ENCODE data around the gene IFT172.
A peak's percentile ranks its signal among the peaks of the same experiment; 100 is the strongest.

IFT172 gene

DNA sequence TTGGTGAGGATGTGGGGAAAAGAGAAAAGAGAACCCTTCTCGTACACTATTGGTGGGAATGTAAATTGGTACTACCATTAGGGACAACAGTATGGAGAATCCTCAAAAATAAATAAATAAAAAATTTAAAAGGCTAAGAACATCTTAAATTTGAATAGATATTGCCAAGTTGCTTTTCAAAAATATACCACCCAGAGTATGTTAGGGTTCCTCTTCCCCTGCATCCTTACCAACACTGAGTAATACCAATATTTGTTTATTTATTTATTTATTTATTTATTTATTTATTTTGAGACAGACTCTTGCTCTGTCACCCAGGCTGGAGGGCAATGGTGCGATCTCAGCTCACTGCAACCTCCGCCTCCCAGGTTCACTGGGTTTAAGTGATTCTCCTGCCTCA lies 66.6 kb downstream of the IFT172 start:
- DNase-seq: no peak

DNA sequence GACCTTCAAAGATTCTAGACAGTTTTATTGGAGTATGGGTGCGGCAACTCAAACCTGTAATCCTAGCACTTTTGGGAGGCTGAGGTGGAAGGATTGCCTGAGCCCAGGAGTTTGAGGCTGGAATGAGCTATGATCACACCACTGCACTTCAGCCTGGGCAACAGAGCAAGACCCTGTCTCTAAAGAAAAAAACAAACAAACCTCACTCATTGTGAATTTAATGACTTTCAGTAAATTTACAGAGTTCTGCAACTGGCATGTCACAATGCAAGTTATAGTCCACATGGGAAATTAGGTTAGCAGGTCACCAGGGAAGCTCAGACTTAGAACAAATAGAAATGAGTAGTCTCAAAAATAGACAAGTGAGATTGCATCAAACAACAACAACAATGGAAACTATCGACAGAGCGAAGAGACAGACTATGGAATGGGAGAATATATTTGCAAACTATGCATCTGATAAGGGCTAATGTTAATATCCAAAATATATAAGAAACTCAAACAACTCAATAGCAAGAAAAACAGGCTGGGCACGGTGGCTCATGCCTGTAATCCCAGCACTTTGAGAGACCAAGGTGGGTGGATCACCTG lies 67.8 kb downstream of the IFT172 start:
- no peak for DNase-seq

DNA sequence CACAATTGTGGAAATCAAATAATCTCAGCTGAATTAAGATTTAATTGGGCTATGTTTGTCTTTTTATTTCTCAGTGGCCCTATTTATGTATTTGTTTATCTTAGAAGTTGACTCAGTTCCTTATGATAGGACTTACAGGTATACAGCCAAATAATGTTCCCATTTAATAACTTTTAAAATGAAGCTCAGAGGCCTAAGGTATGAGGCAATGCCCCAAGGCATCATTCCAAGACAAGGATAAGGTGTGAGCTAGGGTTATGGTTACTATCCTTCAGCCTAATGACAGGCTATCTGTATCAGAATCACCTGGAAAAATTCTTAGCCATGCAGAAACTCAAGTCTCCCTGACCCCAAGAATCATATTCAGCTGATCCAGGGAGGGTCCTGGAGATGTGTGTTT lies 68.5 kb downstream of the IFT172 start:
- no peak for DNase-seq

DNA sequence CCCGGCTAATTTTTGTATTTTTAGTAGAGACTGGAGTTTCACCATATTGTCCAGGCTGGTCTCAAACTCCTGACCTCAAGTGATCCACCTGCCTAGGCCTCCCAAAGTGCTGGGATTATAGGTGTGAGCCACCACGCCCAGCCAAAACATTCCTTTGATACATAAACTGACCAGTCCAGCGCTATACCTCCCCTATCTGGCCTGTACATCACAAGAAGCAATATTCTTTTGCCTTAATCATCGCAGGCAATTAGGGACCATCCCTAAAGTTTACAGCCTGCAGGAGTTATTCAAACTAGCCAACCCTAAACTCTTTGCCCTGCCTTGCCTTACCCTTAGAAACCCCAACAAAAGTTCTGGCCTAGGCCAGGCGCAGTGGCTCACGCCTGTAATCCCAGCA lies 73.4 kb downstream of the IFT172 start:
- DNase-seq: no peak

DNA sequence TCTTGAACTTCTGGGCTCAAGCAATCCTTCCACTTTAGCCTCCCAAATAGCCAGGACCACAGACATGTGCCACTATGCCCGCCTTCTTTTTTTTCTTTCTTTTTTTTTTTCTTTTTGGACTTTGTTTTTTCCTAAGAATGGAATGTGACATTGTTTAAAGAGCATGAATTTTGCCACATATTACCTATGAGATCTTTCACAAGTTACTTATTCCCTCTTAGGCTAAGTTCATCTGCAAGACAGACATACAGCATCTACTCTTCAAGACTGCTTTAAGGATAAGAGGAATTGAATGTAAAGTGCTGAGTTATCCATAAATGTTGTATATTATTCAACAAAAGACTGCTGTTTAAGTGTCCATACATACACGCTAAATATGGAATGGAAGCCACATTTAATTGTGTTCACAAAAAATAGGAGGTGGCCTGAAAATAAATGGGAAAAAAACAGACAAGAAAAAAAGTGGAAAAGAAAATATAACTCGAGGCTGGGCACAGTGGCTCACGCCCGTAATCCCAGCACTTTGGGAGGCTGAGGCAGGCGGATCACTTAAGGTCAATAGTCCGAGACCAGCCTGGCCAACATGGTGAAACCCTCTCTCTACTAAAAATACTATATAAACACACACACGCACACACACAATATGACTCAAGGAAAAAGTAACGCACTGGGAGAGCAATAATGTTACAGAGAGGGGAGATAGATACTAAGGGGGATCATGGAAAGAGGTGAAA lies 77.0 kb downstream of the IFT172 start:
- no peak for DNase-seq

DNA sequence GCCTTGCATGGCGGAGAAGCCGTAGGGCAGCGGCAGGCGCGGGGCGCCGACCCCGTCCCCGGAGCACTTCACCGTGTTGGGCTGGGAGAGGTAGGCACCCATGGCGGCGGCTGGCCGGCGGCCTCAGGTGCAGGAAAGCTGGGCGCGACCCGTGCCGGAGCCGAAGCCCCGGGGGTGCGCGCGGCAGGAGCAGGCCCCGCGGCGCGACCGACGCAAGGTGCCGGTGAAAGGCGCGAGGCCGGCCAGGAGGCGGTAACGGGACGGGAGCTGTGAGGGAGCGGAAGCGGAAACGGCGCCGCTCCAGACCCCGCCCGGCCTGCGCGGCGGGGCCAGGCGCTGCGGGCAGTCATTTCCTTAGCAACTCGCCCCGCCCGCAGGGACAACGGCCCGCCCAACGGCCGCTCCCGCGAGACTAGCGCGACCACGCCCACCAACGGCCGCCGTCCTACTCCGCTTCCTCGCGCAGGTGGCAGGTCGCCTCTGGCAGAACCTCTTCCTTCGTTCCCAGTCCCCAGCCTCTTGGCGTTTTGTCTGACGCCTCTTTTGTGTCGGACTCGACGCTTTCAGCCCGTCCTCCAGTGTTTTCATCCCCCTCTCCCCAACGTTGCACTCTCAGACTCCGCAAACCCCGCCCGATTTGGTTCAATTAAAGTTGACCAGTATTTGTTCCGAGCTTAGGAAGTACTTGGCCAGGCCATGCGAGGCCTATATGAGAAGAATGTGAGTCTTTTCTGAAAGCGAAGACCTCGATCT lies 80.0 kb downstream of the IFT172 start, which contains the start of gene PPM1G:
Gene PPM1G (minus strand): TSS at position 271 of the 753 bp plus-strand sequence. CDS start 169 bp downstream, at position 102.
- DNase-seq: peak; percentile 96

DNA sequence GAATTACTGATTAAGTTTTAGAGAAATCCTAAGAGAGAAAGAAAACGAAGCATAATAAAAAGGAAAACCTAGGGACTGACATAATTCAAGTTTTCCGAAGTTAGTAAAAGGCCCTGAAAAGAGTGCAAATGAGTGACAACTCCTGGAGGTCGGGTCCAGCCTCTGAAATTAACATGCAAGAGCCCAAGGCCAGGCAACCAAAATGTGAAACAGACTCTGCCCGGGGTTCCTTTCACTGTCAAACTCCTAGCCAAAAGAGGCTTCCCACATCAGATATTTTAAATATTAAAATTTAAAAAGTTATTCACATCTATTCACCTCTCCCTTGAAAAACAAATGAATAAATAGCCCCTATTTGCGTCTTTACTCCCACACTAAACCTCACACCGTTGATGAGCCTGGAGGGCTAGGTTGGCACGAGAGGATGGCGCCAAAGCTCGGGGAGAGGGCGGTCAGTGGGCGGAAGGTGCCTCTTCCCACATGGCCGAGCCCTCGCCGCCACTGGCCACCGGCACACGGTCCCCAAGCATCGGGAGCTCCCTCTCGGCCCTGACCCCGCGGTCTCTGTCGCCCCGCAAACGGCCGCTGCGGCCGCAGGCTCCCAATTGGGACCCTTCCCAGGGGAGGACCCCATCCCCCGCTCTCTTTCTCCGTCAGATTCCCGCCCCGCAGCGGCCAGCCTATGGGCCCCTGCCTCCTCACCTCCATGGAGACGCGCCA lies 80.8 kb downstream of the IFT172 start:
- no peak for DNase-seq

DNA sequence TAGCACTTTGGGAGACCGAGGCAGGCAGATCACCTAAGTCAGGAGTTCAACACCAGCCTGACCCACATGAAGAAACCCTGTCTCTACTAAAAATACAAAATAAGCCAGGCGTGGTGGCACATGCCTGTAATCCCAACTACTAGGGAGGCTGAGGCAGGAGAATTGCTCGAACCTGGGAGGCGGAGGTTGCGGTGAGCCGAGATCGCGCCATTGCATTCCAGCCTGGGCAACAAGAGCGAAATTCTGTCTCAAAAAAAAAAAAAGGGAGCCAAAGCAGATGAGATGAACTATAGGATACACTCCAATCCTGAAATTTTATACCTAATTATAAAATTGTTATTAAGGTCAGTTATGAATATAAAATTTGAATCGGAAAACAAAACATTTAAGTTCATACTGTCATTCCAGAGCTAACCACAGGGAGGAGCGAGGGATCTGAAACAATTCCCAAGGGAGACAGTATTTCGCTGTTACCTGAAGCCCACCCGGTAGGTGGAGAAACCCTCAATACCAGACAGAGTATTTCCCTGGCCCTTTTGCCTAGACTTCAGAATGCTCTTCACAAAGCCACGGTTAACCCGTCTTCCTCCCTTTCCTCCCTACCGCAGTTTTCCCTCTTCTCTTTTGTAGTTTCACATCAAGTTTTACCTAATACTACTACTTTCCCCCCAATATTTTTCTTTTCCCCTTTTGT lies 81.6 kb downstream of the IFT172 start:
- peak; percentile 71 for DNase-seq

DNA sequence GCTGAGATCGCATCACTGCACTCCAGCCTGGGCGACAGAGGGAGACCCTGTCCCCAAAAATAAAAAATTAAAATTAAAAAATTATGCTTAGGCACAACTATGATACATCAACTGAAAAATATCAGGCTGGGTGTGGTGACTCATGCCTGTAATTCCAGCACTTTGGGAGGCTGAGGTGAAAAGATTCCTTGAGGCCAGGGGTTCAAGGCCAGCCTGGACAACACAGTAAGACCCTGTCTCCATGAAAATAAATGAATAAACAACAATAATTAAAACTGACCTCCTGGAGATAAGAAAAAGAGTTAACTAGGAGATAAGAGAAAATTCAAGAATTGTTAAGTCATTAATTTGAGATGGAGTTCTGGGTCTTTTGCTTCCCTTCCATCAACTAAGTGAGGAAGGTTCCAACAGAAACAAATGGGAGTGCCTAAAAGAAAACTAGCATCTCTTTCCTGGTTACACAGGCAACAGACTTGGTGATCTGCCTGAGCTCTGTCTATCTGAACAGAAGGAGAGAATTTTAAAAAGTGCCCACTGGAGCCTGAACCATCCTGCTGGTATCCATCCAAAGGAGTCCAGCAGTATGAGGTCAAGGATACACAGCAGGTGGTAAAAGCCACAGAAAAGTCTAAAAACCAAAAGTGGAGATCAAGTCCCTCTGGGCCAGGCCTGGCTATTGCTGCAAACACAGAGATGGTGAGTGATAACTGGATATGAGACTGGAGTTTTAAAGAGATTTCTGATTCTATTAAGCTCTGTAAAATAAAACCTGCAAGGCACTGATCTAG lies 89.0 kb downstream of the IFT172 start:
- no peak for DNase-seq

DNA sequence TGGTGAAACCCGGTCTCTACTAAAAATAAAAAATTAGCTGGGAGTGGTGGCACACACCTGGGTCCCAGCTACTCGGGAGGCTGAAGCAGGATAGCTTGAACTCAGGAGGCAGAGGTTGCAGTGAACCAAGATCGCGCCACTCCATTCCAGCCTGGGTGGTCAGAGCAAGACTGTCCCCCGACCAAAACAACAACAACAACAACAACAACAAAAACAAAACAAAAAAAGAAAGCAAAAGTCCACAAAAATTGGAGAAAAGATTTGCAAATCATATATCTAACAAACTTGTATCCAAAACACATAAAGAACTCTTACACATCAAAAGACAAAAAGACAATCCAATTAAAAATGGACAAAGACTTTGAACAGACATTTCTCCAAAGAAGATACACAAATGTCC lies 90.6 kb downstream of the IFT172 start:
- no peak for DNase-seq

Measured in eye (tissue), 1 donor.